ENCODE results near the gene RPS6KB2.
"Not testable (repeated sequence)": the region's sequence is repeated elsewhere in the genome, so short reads cannot be mapped to it uniquely, and the experiment has no call there.

The RPS6KB2 gene

DNA sequence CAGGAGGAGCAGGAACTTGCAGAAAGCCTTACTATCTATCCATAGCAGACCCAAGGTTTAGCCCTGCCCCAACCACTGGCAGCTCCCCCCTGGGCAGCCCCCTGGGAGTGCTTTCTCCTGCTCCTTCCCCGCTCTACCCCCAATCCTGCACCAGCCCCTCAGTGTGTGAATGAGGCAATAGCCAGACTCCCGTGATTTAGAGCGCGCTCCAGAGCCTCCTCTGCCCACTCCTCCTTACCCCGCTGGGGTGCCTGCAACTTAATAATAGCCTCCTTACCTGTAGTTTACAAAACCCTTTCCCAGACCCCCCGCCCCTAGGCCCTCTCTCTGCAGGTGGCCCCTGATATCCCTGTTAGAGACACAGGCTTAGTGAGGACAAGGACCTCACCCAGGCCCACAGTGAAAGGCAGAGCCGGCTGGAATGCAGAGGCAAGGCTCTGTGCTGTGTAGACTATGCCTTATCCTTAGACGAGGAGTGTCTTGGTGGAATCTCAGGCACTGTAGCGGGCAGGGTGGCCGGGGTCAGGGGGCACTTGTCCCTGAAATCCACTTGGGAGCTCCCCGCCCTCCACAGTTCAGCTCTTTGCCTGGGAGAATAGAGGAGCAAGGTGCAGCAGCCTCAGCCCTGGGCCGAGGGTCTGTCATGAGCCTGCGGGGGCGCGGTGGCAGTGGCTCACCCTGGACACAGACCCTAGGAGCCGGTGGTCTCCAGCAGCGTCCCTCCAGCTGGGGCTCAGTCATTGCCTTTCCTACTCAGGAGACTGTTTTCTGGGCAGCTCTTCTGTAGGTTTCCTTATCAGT, 17.1 kb upstream of the RPS6KB2 start:
- DNase-seq (ENCODE audit: low spot score) = no peak

DNA sequence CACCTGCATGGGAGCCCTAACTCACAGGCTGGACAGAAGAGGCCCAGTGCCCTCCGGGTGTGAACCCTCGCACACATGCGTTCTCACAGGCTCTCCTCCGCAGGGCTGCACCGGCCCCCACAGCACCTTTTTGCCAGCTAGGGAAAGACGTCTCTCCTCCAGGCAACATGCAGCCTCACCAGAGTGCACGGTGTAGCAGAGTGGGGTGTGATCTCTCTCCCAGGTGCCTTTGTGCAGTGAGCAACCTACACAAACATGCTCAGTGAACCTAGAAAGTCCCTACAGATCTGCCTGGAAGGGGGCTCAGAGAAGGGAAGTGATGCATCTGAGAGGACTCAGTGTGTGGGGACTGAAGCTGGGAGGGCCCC, 16.5 kb upstream of the RPS6KB2 start:
- no peak for DNase-seq (ENCODE audit: low spot score)

DNA sequence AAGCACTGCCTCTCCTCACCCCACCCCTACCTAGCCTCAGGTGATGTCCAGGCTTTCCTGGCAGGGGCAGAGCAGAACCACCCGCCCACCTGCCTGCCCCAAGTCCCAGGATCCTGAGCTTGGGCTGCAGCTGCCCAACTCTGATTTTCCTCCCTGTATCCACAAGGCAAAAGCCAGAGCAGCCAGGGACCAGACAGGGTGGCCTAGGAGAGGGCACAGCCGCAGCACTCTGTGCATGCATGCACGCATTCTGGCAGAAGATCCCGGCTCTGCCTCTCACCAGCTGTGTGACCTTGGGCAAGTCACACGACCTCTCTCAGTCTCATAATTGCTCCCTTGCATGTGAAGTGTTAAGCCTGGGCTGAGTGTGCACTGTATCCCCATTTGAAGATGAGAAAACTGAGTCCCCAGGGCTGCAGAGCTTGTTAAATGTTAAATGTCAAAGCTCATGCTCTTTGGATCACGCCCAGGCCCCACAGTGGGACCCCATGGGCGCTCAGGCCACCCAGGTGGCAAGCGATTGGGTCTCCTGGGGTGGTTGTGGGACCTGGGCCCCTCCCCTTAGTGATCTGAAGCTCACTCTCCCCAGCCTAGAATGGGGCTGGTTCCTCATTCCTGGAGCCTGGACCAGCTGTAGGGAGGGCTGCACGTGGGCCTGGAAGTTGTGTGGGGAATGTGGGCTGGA, 15.7 kb upstream of the RPS6KB2 start:
- DNase-seq (ENCODE audit: low spot score) = no peak

DNA sequence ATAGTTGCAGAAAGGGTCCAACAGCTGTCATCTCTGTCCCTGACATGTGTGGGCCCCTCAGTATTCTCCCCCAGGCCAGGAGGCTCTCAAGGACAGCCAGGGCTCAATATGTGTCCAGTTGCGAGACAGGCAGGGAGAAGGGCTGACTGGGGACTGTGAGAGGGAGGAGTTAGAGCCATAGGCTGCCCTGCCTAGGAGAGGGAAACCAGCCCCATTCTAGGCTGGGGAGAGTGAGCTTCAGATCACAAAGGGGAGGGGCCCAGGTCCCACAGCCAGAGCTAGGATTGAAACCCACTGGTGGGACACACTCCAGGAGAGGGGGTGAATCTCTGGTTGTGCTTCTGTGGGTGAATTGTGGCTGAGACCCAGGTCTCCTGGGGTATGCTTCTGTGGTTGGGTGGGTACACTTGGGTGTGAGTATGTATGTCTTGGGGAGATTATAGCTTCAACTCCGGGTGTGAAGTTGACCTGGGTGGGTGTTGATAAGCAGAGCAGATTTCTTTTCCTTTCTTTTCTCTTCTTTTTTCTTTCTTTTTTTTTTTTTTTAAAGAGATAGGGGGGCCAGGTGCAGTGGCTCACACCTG, 14.9 kb upstream of the RPS6KB2 start:
- DNase-seq (ENCODE audit: low spot score) = no peak

DNA sequence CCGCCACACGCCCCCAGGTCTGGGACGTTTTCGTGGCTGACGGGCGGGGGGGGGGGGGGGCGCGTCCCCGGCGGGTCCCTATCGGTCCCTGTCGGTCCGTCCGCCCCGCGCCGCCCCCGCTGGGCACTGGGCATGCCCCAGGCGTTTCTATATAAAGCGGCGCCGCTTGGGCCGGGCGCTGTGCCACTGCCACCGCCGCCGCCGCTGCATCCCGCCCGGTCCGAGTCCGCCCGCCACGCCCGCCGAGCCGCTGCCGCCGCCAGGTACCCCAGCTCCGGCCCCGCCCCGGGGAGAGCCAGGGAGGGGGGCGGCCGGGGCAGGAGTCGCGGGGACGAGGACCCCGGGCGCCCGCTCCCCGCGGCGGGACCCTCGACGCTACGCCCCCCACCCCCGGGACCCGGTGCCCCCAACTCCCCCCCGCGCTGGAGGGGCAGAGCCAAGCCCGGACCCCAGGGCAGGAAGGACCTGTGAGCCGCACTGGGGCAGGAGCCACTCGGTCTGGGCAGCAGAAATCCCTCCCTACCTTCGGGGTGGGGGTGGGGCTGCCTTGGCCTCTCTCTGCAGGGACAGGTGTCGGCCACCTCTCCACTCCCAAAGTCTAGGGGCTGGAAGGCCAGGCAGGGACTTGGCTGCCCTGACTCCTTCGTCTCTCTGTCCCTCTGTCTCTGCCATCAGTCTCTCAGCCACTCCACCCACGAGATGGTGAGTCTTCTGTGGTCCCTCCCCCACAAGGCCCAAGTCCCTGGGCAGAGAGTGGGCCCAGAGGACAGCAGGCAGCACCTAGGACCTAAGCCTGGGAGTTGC, 12.6 kb upstream of the RPS6KB2 start, which contains the start of gene CARNS1:
CARNS1 (plus strand) TSS at position 178 of the 804 bp plus-strand sequence; CDS start at position 700, 522 bp downstream.
- DNase-seq (ENCODE audit: low spot score) = no peak

DNA sequence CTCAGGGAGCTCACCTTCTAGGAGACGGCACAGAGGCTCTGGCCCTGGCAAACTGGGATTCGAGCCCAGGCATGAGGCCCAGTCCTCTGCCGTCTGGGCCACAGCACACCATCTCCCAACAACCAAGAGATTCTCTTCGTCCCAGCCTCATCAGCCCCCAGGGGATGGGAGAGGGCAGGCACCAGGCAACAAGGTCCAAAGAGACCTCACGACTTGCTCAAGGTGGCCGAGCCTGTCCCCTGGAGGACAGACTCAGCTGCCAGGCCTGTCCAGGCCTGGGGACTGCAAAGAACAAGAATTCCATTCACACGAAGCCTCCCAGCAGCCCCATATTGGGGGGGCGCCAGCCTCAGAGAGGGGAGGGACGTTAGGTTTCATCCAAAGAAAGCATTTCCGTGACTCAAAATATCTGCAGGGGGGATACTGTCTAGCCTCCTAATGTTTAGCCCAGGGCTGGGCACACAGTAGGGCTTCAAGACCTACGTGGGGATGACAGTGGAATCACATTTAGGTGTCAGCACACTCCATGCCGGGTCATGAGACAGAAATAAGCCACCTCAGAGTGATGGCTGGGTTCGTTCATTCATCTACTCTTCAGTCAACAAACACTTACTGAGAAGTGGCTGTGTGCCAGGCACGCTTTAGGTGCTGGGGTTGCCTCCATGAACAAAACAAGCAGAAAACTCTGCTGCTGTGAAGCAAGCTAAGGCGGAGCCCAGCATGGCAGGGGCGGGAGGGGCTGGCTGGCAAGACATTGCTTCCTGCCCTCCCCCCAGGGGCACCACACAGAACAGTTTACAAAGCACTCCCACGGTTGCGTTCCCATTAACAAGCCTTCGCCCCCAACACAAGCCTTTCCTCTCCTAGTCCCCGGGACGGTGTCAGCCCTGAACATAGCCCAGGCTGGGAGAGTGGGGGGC, 11.6 kb upstream of the RPS6KB2 start:
- no peak for DNase-seq (ENCODE audit: low spot score)

DNA sequence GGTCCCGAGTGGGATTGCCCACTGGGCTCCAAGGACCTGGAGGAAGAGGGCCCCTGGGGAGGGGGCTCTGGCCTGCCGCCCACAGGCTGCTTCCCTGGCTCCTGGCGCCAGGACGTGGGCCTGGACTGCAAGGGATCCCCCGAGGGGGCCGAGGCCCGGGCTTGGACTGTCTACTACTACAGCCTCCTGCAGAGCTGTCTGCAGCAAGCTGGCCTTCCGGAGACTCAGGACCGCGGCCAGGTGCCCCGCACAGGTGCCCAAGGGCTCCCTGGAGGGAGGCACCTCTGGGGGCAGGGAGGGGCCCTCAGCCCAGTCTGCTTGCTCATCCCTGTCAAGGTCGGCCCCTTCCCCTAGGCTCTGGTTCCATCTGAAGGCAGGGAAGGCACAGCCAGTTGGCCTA, 10.9 kb upstream of the RPS6KB2 start:
- DNase-seq (ENCODE audit: low spot score) = no peak

DNA sequence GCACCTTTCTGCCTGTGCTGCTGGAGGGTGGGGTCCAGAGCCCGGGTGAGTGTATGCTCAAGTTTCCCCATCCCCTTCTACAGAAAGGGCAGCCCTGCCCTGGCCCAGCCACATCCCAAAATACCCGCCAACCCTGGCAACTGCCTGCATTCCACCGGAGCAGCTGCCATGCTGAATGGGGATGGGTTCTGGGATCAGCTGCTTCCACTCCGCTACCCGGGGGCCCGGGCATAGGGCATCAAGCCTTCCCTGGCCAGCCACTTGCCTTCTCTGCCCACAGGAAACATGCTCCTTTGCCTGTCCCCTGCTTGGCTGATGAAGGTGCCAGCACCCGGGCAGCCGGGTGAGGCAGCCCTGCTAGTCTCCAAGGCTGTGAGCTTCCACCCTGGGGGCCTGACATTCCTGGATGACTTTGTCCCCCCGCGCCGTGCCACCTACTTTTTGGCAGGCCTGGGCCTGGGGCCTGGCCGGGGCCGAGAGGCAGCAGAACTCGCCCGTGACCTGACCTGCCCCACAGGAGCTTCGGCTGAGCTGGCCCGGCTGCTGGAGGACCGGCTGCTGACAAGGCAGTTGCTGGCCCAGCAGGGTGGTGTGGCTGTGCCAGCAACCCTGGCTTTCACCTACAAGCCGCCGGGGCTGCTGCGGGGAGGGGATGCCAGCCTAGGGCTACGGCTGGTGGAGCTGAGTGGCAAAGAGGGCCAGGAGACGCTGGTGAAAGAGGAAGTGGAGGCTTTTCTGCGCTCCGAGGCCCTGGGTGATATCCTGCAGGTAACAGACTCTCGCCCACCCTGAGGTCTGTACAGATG, 9.6 kb upstream of the RPS6KB2 start:
- no peak for DNase-seq (ENCODE audit: low spot score)

DNA sequence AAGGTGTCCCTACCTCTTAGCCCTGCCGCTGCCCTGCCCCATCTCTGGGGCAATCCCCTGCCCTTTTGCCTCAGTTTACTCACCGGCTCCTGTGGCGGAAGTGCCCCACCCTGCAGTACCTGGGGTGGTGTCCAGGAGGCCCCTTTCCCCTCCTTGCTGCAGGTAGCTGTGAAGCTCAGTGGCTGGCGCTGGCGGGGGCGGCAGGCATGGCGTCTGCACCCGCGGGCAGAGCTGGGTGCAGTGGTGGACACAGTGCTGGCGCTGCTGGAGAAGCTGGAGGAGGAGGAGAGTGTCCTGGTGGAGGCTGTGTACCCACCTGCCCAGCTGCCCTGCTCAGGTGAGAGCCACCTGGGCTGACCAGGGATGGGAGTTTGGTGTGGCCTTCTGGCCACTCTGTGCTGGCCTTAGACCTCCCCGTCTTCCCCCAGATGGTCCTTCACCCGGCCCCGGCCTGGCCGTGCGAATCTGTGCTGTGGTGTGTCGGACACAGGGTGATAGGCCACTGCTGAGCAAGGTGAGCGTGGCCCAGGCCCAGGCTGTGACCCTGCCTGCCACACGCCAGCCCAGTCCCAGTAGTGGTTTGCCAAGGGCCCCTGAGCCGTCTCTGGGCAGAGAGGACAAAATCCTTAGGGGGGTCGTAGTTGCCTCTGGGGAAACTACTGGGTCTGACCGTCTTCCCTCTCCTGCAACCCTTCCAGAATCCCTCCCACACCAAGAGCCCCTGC, 8.8 kb upstream of the RPS6KB2 start:
- no peak for DNase-seq (ENCODE audit: low spot score)

DNA sequence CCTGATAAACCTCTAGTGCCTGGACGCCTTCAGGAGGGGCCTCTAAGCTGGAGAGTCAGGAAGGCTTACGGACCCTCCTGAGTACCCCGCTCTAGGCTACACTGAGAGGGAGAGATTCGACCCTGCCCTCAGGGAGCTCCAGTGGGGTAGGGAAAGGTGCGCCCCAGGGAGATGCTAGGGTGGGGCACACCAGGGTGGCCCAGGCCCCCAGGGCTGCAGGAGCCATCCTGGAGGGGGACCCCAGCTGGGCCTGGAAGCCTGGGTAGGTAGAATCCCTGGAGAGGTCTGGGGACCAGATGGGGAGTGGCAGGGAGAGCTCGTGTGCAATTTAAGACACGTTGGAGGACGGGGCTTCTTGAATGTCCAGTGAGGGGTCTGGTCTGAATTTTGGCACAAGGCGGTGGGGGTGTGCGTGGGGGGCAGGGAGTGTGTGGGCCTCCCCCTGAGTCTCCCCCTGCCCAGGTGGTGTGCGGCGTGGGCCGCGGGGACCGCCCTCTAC, 8.1 kb upstream of the RPS6KB2 start:
- DNase-seq (ENCODE audit: low spot score) = no peak

DNA sequence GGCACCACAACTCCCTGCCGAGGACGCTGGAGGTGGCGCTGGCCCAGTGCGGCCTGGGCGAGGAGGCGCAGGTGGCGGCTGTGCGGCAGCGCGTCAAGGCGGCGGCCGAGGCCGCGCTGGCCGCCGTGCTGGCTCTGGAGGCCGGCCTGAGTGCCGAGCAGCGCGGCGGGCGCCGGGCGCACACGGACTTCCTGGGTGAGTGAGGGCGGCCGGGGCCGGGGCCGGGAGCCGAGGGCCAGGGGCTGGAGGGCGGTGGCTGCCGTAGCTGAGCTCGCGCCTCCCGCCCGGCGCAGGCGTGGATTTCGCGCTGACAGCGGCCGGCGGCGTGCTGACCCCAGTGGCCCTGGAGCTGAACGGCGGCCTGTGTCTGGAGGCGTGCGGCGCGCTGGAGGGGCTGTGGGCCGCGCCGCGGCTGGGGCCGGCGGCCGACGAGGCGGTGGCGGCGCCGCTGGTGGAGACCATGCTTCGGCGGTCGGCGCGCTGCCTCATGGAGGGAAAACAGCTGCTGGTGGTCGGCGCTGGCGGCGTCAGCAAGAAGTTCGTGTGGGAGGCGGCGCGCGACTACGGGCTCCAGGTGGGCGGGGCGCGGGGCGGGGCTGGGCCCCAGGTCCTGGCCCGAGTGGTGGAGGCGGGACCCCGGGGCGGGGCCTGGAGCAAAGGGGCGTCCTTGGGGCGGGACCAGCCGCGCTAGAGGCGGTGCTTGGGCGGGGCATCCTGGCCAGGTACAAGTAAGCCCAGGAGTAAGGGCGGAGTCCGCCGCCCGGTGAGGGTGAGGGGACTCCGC, 7.5 kb upstream of the RPS6KB2 start:
- DNase-seq (ENCODE audit: low spot score) = peak; percentile 98

DNA sequence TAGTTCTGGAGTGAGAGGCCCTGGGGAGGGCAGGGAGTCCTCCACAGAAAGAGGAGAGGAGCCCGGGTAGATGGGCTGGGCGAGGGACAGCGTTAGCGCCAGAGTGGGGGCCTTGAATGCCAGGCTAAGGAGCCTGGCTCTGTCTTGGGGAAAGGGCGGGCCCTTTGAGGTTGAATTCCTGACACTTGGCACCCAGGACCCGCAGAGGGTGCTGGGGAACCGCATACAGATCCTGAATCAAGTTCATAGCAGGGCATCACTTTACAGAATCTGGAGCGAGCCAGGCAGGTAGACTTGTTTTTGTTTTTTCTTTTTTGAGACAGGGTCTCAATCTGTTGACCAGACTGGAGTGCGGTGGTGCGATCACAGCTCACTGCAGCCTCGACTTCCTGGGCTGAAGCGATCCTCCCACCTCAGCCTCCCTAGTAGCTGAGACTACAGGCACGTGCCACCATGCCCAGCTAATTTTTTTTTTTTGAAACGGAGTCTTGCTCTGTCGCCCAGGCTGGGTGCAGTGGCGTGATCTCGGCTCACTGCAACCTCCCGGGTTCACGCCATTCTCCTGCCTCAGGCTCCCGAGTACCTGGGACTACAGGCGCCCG, 6.8 kb upstream of the RPS6KB2 start:
- DNase-seq (ENCODE audit: low spot score) = no peak

DNA sequence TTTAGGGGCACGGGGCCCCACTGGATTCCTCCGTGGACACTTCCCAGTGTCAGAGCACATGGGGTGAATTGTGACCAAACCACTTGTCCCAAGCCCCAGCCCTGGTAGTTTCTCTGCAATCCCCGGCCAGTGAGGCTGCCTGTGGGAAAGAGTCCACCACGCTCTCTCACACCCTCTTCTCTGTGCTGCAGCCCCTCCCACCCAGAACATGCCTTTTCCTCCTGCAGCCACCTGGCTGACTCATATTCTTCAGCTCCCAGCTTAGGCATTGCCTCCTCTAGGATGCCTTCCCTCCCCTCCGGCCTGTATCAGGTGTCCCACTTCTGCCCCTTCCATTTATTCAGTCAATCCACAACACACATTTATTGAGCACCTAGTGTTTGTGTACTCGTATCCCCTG, 5.4 kb upstream of the RPS6KB2 start:
- DNase-seq (ENCODE audit: low spot score) = no peak

DNA sequence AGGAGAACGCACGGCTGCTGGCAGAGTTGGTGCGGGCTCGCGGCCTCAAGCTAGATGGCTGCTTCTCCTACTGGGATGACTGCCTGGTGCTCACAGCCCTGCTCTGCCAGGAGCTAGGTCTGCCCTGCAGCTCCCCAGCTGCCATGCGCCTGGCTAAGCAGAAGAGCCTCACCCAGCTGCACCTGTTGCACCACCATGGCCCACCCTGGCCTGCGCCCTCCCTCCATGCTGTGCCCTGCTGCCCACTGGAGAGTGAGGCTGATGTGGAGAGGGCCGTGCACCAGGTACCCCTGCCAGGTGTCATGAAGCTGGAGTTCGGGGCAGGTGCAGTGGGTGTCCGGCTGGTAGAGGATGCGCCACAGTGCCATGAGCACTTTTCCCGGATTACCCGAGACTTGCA, 4.8 kb upstream of the RPS6KB2 start:
- no peak for DNase-seq (ENCODE audit: low spot score)

DNA sequence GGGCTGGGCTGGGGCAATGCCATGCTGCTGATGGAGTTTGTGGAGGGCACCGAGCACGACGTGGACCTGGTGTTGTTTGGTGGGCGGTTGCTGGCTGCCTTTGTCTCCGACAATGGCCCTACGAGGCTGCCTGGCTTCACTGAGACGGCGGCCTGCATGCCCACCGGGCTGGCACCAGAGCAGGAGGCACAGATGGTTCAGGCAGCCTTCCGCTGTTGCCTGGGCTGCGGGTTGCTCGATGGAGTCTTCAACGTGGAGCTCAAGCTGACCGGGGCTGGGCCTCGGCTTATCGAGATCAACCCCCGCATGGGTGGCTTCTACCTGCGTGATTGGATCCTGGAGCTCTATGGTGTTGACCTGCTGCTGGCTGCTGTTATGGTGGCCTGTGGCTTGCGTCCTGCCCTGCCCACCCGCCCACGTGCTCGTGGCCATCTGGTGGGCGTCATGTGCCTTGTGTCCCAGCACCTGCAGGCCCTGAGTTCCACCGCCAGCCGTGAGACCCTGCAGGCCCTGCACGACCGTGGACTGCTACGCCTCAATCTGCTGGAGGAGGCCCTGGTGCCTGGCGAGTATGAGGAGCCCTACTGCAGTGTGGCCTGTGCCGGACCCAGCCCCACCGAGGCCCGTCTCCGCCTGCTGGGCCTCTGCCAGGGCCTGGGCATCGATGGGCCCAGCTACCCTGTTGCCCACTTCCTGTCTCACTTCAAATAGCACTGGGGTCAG, 4.2 kb upstream of the RPS6KB2 start:
- no peak for DNase-seq (ENCODE audit: low spot score)

DNA sequence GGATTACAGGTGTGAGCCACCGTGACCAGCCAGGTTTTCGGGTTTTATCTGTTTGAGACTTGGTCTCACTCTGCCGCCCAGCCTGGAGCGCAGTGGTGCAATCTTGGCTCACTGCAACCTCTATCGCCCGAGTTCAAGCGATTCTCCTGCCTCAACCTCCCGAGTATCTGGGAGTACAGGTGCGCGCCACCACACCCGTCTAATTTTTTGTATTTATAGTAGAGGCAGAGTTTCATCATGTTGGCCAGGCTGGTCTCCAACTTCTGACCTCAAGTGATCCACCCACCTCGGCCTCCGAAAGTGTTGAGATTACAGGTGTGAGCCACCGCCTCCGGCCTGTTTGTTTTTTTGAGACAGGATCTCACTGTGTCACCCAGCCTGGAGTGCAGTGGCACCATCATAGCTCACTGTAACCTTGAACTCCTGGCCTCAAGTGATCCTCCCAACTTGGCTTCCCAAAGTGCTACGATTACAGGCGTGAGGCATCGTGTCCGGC, 882 bp upstream of the RPS6KB2 start:
- not testable (repeated sequence) for DNase-seq (ENCODE audit: low spot score)

DNA sequence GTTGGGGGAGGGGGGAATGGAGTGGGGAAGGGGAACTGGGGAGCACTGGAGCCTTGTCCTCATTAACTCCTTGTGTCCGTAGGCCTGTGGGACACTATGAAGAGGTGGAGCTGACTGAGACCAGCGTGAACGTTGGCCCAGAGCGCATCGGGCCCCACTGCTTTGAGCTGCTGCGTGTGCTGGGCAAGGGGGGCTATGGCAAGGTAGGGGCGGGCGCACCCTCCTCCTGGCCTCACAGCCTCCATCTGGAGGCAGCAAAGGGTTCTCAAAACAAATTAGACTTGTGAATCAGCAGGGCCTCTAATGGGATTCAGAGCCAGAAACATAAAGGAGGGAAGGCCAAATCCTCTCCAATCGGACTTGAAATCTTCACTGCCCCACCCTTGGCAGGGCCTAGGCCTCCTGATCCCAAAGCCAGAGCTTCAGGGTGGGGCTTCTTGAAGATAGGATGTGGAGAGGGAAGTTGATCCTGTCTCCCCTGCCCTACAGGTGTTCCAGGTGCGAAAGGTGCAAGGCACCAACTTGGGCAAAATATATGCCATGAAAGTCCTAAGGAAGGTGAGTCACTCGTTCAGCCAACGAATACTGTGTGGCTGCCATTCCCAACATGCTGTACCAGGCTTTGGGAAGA, 859 bp downstream of the RPS6KB2 start:
- no peak for DNase-seq (ENCODE audit: low spot score)

All from AG08395 (cell line).